ENCODE results near the gene JUN.

JUN gene

GRCh38 chr1:58783993-58784757 is at the start of gene JUN:
Gene JUN (minus strand): TSS chr1:58784047. CDS start chr1:58783070, 977 bp downstream.
- DNase-seq: peak; percentile 95

GRCh38 chr1:58833166-58833565 is 49.3 kb upstream of the JUN start:
- no peak for DNase-seq

GRCh38 chr1:58830291-58830690 is 46.4 kb upstream of the JUN start:
- no peak for DNase-seq

- no peak for DNase-seq
Observed at GRCh38 chr1:58829866-58830265, 46.0 kb upstream of the JUN start.

GRCh38 chr1:58827298-58827697 is 43.5 kb upstream of the JUN start:
- DNase-seq: no peak

GRCh38 chr1:58824753-58825389 is 41.0 kb upstream of the JUN start:
- DNase-seq: no peak

- no peak for DNase-seq
Observed at GRCh38 chr1:58823481-58824010, 39.7 kb upstream of the JUN start.

- no peak for DNase-seq
Observed at GRCh38 chr1:58821309-58821708, 37.5 kb upstream of the JUN start.

GRCh38 chr1:58818976-58819375 is 35.1 kb upstream of the JUN start:
- no peak for DNase-seq

GRCh38 chr1:58818075-58818474 is 34.2 kb upstream of the JUN start:
- no peak for DNase-seq

GRCh38 chr1:58816747-58817221 is 32.9 kb upstream of the JUN start:
- DNase-seq: no peak

- peak; percentile 46 for DNase-seq
Observed at GRCh38 chr1:58816072-58816746, 32.4 kb upstream of the JUN start.

GRCh38 chr1:58815686-58816071 is 31.8 kb upstream of the JUN start:
- DNase-seq: no peak

- no peak for DNase-seq
Observed at GRCh38 chr1:58815069-58815685, 31.3 kb upstream of the JUN start.

GRCh38 chr1:58814251-58815068 is 30.6 kb upstream of the JUN start:
- DNase-seq: no peak

GRCh38 chr1:58813801-58814200 is 30.0 kb upstream of the JUN start:
- DNase-seq: no peak

GRCh38 chr1:58813361-58813760 is 29.5 kb upstream of the JUN start:
- DNase-seq: no peak

GRCh38 chr1:58812926-58813325 is 29.1 kb upstream of the JUN start:
- no peak for DNase-seq

GRCh38 chr1:58812468-58812867 is 28.6 kb upstream of the JUN start:
- no peak for DNase-seq

- DNase-seq: no peak
Observed at GRCh38 chr1:58811303-58811702, 27.5 kb upstream of the JUN start.

GRCh38 chr1:58809325-58810010 is 25.6 kb upstream of the JUN start:
- DNase-seq: no peak

- no peak for DNase-seq
Observed at GRCh38 chr1:58808077-58808476, 24.2 kb upstream of the JUN start.

Data from cortex of kidney (tissue), 1 donor.